Duodenal mucosa (tissue), 2 donors: Measurements from ENCODE around the gene CCNB3.

Source experiments
- H3K27ac ChIP-seq: one replicate; pipeline ENCODE4 v1.7.0; 2013; ENCODE audit warnings: low read depth, low read length
- H3K27me3 ChIP-seq, 2 donors: one replicate each; pipeline ENCODE4 v1.7.0; 2013; ENCODE audit warnings: low read length in 2 of 2, control low read depth in 1 of 2; ENCODE audit not compliant: insufficient read depth in 2 of 2, control insufficient read depth in 1 of 2
- H3K36me3 ChIP-seq, 2 donors: one replicate each; pipeline ENCODE4 v1.7.0; 2013; ENCODE audit warnings: low read length in 2 of 2, control low read depth in 1 of 2; ENCODE audit not compliant: insufficient read depth in 2 of 2, control insufficient read depth in 1 of 2
- H3K4me1 ChIP-seq, 2 donors: one replicate each; pipeline ENCODE4 v1.7.0; 2013; ENCODE audit warnings: low read length in 2 of 2, control low read depth in 1 of 2; ENCODE audit not compliant: insufficient read depth in 2 of 2, control insufficient read depth in 1 of 2
- H3K4me3 ChIP-seq, 2 donors: one replicate each; pipeline ENCODE4 v1.7.0; 2013; ENCODE audit warnings: low read length in 2 of 2, low read depth in 1 of 2
- H3K9ac ChIP-seq, 2 donors: one replicate each; pipeline ENCODE4 v1.7.0; 2013; ENCODE audit warnings: low read length in 2 of 2, low read depth in 1 of 2
- H3K9me3 ChIP-seq, 2 donors: one replicate each; pipeline ENCODE4 v1.7.0; 2013; ENCODE audit warnings: low read length in 2 of 2, control low read depth in 1 of 2; ENCODE audit not compliant: control insufficient read depth in 1 of 2

CCNB3 gene

GRCh38 chrX:50204364-50204899, at the start of gene CCNB3:
Gene CCNB3, plus strand, starts transcription at chrX:50204765. Its CDS starts 80,399 bp downstream, at chrX:50285164.
- no peaks in the 10 kb centered on the region for H3K36me3 ChIP-seq
- no peaks in the 10 kb centered on the region for H3K9me3 ChIP-seq
- H3K4me1 ChIP-seq: peaks cover 0 to 4% of the 10 kb centered on the region in 2 donors
- peak within 1 kb of the TSS; percentile 36 to 52 for H3K4me3 ChIP-seq
- H3K27me3 ChIP-seq: no peaks in the 10 kb centered on the region
- no peak within 1 kb of the TSS for H3K9ac ChIP-seq
- H3K27ac ChIP-seq: no peak within 1 kb of the TSS

GRCh38 chrX:50157545-50158135, 46.9 kb upstream of the CCNB3 start:
- peaks cover 0 to 6% of the 10 kb centered on the region in 2 donors for H3K9me3 ChIP-seq
- no peaks in the 10 kb centered on the region for H3K36me3 ChIP-seq
- H3K9ac ChIP-seq: no peak overlapping the region
- H3K27me3 ChIP-seq: no peaks in the 10 kb centered on the region
- H3K4me1 ChIP-seq: peaks cover 5 to 8% of the 10 kb centered on the region in 2 donors
- no peak overlapping the region for H3K27ac ChIP-seq
- H3K4me3 ChIP-seq: no peak overlapping the region

- Histone ChIP-seq H3K4me1 (peaks cover 5 to 8% of the 10 kb centered on the region in 2 donors), H3K36me3 (no peaks in the 10 kb centered on the region), H3K27me3 (no peaks in the 10 kb centered on the region), H3K9ac (no peak overlapping the region), H3K27ac (no peak overlapping the region), H3K9me3 (peaks cover 0 to under 1% of the 10 kb centered on the region in 2 donors), H3K4me3 (no peak overlapping the region)
Measured at GRCh38 chrX:50158593-50158992, 46.0 kb upstream of the CCNB3 start.

- no peaks in the 10 kb centered on the region for H3K27me3 ChIP-seq
- H3K4me3 ChIP-seq: no peak overlapping the region
- no peaks in the 10 kb centered on the region for H3K9me3 ChIP-seq
- no peak overlapping the region for H3K27ac ChIP-seq
- no peak overlapping the region for H3K9ac ChIP-seq
- H3K36me3 ChIP-seq: no peaks in the 10 kb centered on the region
- peaks cover 8 to 11% of the 10 kb centered on the region in 2 donors for H3K4me1 ChIP-seq
Measured at GRCh38 chrX:50161127-50161526, 43.4 kb upstream of the CCNB3 start.

GRCh38 chrX:50165727-50166126, 38.8 kb upstream of the CCNB3 start:
- H3K27me3 ChIP-seq: no peaks in the 10 kb centered on the region
- H3K36me3 ChIP-seq: no peaks in the 10 kb centered on the region
- H3K27ac ChIP-seq: no peak overlapping the region

GRCh38 chrX:50167366-50167765, 37.2 kb upstream of the CCNB3 start:
- no peaks in the 10 kb centered on the region for H3K9me3 ChIP-seq
- H3K4me1 ChIP-seq: peaks cover 6% of the 10 kb centered on the region in 2 donors

More at GRCh38 chrX:50165727-50166126, 38.8 kb upstream of the CCNB3 start:
- H3K9me3 ChIP-seq: no peaks in the 10 kb centered on the region
- peaks cover 6% of the 10 kb centered on the region in 2 donors for H3K4me1 ChIP-seq
- H3K4me3 ChIP-seq: no peak overlapping the region
- no peak overlapping the region for H3K9ac ChIP-seq

GRCh38 chrX:50168241-50168687, 36.3 kb upstream of the CCNB3 start:
- no peaks in the 10 kb centered on the region for H3K27me3 ChIP-seq
- H3K36me3 ChIP-seq: no peaks in the 10 kb centered on the region
- no peak overlapping the region for H3K27ac ChIP-seq
- no peak overlapping the region for H3K4me3 ChIP-seq
- peaks cover 6% of the 10 kb centered on the region in 2 donors for H3K4me1 ChIP-seq
- no peak overlapping the region for H3K9ac ChIP-seq
- no peaks in the 10 kb centered on the region for H3K9me3 ChIP-seq

More at GRCh38 chrX:50167366-50167765, 37.2 kb upstream of the CCNB3 start:
- H3K27me3 ChIP-seq: no peaks in the 10 kb centered on the region
- H3K27ac ChIP-seq: no peak overlapping the region
- no peaks in the 10 kb centered on the region for H3K36me3 ChIP-seq
- H3K4me3 ChIP-seq: no peak overlapping the region
- H3K9ac ChIP-seq: no peak overlapping the region

- Histone ChIP-seq H3K36me3 (no peaks in the 10 kb centered on the region), H3K4me1 (peaks cover 6% of the 10 kb centered on the region in 2 donors), H3K4me3 (no peak overlapping the region), H3K9me3 (no peaks in the 10 kb centered on the region), H3K9ac (no peak overlapping the region), H3K27ac (no peak overlapping the region), H3K27me3 (no peaks in the 10 kb centered on the region)
Measured at GRCh38 chrX:50169717-50170116, 34.8 kb upstream of the CCNB3 start.

- no peaks in the 10 kb centered on the region for H3K9me3 ChIP-seq
- no peaks in the 10 kb centered on the region for H3K36me3 ChIP-seq
- H3K9ac ChIP-seq: no peak overlapping the region
- H3K4me1 ChIP-seq: peaks cover 0 to 6% of the 10 kb centered on the region in 2 donors
- no peak overlapping the region for H3K27ac ChIP-seq
- H3K4me3 ChIP-seq: no peak overlapping the region
- H3K27me3 ChIP-seq: no peaks in the 10 kb centered on the region
Measured at GRCh38 chrX:50180073-50180940, 24.3 kb upstream of the CCNB3 start.

GRCh38 chrX:50183891-50184290, 20.7 kb upstream of the CCNB3 start:
- Histone ChIP-seq H3K4me1 (peaks cover 0 to 7% of the 10 kb centered on the region in 2 donors), H3K9ac (no peak overlapping the region), H3K27me3 (no peaks in the 10 kb centered on the region), H3K27ac (no peak overlapping the region), H3K9me3 (no peaks in the 10 kb centered on the region), H3K36me3 (no peaks in the 10 kb centered on the region), H3K4me3 (no peak overlapping the region)
